ENCODE measurements around the gene EPS8L2.
A peak's percentile ranks its signal among the peaks of the same experiment; 100 is the strongest.
"Not testable (repeated sequence)": the region's sequence is repeated elsewhere in the genome, so short reads cannot be mapped to it uniquely, and the experiment has no call there.

Gene EPS8L2

GRCh38 chr11:690244-690643 lies 15.8 kb upstream of the EPS8L2 start:
- not testable (repeated sequence) for DNase-seq (ENCODE audit: low read depth)

GRCh38 chr11:690738-691633 lies 15.0 kb upstream of the EPS8L2 start:
- DNase-seq (ENCODE audit: low read depth): no peak

- no peak for DNase-seq (ENCODE audit: low read depth)
These were observed 14.1 kb upstream of the EPS8L2 start for GRCh38 chr11:691710-692590.

GRCh38 chr11:692824-693414 lies 13.1 kb upstream of the EPS8L2 start:
- DNase-seq (ENCODE audit: low read depth): no peak

GRCh38 chr11:693415-693831 lies 12.6 kb upstream of the EPS8L2 start:
- no peak for DNase-seq (ENCODE audit: low read depth)

GRCh38 chr11:693887-694562 lies 12.0 kb upstream of the EPS8L2 start:
- no peak for DNase-seq (ENCODE audit: low read depth)

GRCh38 chr11:694563-695287 lies 11.3 kb upstream of the EPS8L2 start, which contains the start of gene DEAF1:
Gene DEAF1, minus strand, starts transcription at chr11:695222. Its CDS starts 175 bp downstream, at chr11:695047.
- peak; percentile 98 for DNase-seq (ENCODE audit: low read depth)

- no peak for DNase-seq (ENCODE audit: low read depth)
These were observed 10.8 kb upstream of the EPS8L2 start for GRCh38 chr11:695288-695537.

GRCh38 chr11:695538-696248 lies 10.3 kb upstream of the EPS8L2 start, which contains the start of gene TMEM80:
Gene TMEM80, plus strand, starts transcription at chr11:695816. Its CDS starts 12 bp downstream, at chr11:695828.
- peak; percentile 94 for DNase-seq (ENCODE audit: low read depth)

- no peak for DNase-seq (ENCODE audit: low read depth)
These were observed 9.0 kb upstream of the EPS8L2 start for GRCh38 chr11:696955-697491.

- no peak for DNase-seq (ENCODE audit: low read depth)
These were observed 8.2 kb upstream of the EPS8L2 start for GRCh38 chr11:697811-698311.

GRCh38 chr11:698493-699115 lies 7.4 kb upstream of the EPS8L2 start:
- DNase-seq (ENCODE audit: low read depth): no peak

GRCh38 chr11:699116-699508 lies 6.9 kb upstream of the EPS8L2 start:
- DNase-seq (ENCODE audit: low read depth): no peak

GRCh38 chr11:699753-700152 lies 6.3 kb upstream of the EPS8L2 start:
- DNase-seq (ENCODE audit: low read depth): no peak

- no peak for DNase-seq (ENCODE audit: low read depth)
These were observed 4.1 kb upstream of the EPS8L2 start for GRCh38 chr11:701741-702461.

GRCh38 chr11:702462-703461 lies 3.3 kb upstream of the EPS8L2 start:
- DNase-seq (ENCODE audit: low read depth): no peak

- DNase-seq (ENCODE audit: low read depth): no peak
These were observed 2.5 kb upstream of the EPS8L2 start for GRCh38 chr11:703506-703905.

GRCh38 chr11:704228-704674 lies 1.8 kb upstream of the EPS8L2 start:
- DNase-seq (ENCODE audit: low read depth): no peak

Measured in activated gamma-delta T cell treated with anti-CD3 and anti-CD28 coated beads, Interleukin-2, amount 50 U/mL, for 16 hours (primary cell).